Ishikawa (cell line): ENCODE data around the gene UTP20.

Source experiments
- CEBPB ChIP-seq: IDR thresholded peaks from 2 replicates; pipeline ENCODE4 v1.6.1; 2012
- CREB1 ChIP-seq: IDR thresholded peaks from 2 replicates; pipeline ENCODE4 v1.6.1; 2012; ENCODE audit warnings: low read depth
- EGR1 ChIP-seq: IDR thresholded peaks from 2 replicates; pipeline ENCODE4 v1.6.1; 2012
- EP300 ChIP-seq: IDR thresholded peaks from 2 replicates; pipeline ENCODE4 v1.6.1; 2012; ENCODE audit warnings: borderline replicate concordance
- FOXM1 ChIP-seq: IDR thresholded peaks from 2 replicates; pipeline ENCODE4 v1.6.1; 2012; ENCODE audit warnings: low read depth, borderline replicate concordance
- MAX ChIP-seq: IDR thresholded peaks from 2 replicates; pipeline ENCODE4 v1.6.1; 2012
- NFIC ChIP-seq: IDR thresholded peaks from 2 replicates; pipeline ENCODE4 v1.6.1; 2012
- RAD21 ChIP-seq: IDR thresholded peaks from 2 replicates; pipeline ENCODE4 v1.6.1; 2012; ENCODE audit warnings: low read depth
- REST ChIP-seq: IDR thresholded peaks from 2 replicates; pipeline ENCODE4 v1.6.1; 2012; ENCODE audit warnings: low read depth, mild to moderate bottlenecking
- TAF1 ChIP-seq: IDR thresholded peaks from 2 replicates; pipeline ENCODE4 v1.6.1; 2012; ENCODE audit warnings: low read depth, mild to moderate bottlenecking
- TCF12 ChIP-seq: IDR thresholded peaks from 2 replicates; pipeline ENCODE4 v1.6.1; 2012; ENCODE audit warnings: low read depth
- TEAD4 ChIP-seq: IDR thresholded peaks from 2 replicates; pipeline ENCODE4 v1.6.1; 2012
- USF1 ChIP-seq: IDR thresholded peaks from 2 replicates; pipeline ENCODE4 v1.6.1; 2012
- YY1 ChIP-seq: IDR thresholded peaks from 2 replicates; pipeline ENCODE4 v1.6.1; 2012; ENCODE audit warnings: low read depth
- ZBTB7A ChIP-seq: IDR thresholded peaks from 2 replicates; pipeline ENCODE4 v1.6.1; 2012; ENCODE audit warnings: low read depth

The UTP20 gene

GRCh38 chr12:101238800-101239329 lies 41.0 kb upstream of the UTP20 start:
- TF ChIP-seq YY1: no peak
- TF ChIP-seq NFIC: no peak
- TF ChIP-seq ZBTB7A: no peak
- TF ChIP-seq CREB1: no peak
- TF ChIP-seq TEAD4: no peak

GRCh38 chr12:101243074-101243473 lies 36.8 kb upstream of the UTP20 start:
- TF ChIP-seq TAF1 (no peak), FOXM1 (no peak), EGR1 (no peak), TCF12 (no peak), RAD21 (no peak), YY1 (no peak), TEAD4 (no peak), USF1 (no peak), REST (no peak)

- no peak for TF ChIP-seq EGR1
Measured at GRCh38 chr12:101243616-101244015, 36.3 kb upstream of the UTP20 start.

- TF ChIP-seq CEBPB (no peak), YY1 (no peak), TAF1 (no peak), CREB1 (no peak), TCF12 (no peak), TEAD4 (no peak), EP300 (no peak), EGR1 (no peak), ZBTB7A (no peak), FOXM1 (no peak), MAX (no peak)
Measured at GRCh38 chr12:101256266-101256665, 23.6 kb upstream of the UTP20 start.

GRCh38 chr12:101257357-101257756 lies 22.5 kb upstream of the UTP20 start:
- no peak for TF ChIP-seq MAX
- no peak for TF ChIP-seq CEBPB
- no peak for TF ChIP-seq YY1

GRCh38 chr12:101267111-101267510 lies 12.8 kb upstream of the UTP20 start:
- TF ChIP-seq RAD21: no peak
- no peak for TF ChIP-seq YY1
- no peak for TF ChIP-seq FOXM1
- TF ChIP-seq USF1: no peak
- no peak for TF ChIP-seq NFIC
- TF ChIP-seq REST: no peak
- TF ChIP-seq ZBTB7A: no peak
- TF ChIP-seq TAF1: no peak
- TF ChIP-seq CEBPB: no peak
- no peak for TF ChIP-seq EP300
- TF ChIP-seq MAX: no peak
- TF ChIP-seq EGR1: no peak
- no peak for TF ChIP-seq CREB1
- TF ChIP-seq TCF12: no peak
- no peak for TF ChIP-seq TEAD4

GRCh38 chr12:101276433-101276832 lies 3.5 kb upstream of the UTP20 start:
- TF ChIP-seq MAX: no peak
- no peak for TF ChIP-seq RAD21
- no peak for TF ChIP-seq YY1
- TF ChIP-seq EP300: no peak
- TF ChIP-seq TCF12: no peak
- TF ChIP-seq FOXM1: no peak
- no peak for TF ChIP-seq REST
- no peak for TF ChIP-seq USF1
- no peak for TF ChIP-seq CREB1
- TF ChIP-seq CEBPB: no peak
- TF ChIP-seq ZBTB7A: no peak
- no peak for TF ChIP-seq TAF1
- TF ChIP-seq NFIC: no peak
- TF ChIP-seq EGR1: no peak
- no peak for TF ChIP-seq TEAD4
